Ishikawa (cell line): ENCODE results near the gene CELA2B.

Source experiments
- EP300 ChIP-seq: IDR thresholded peaks from 2 replicates; pipeline ENCODE4 v1.6.1; 2012; ENCODE audit warnings: borderline replicate concordance
- TAF1 ChIP-seq: IDR thresholded peaks from 2 replicates; pipeline ENCODE4 v1.6.1; 2012; ENCODE audit warnings: low read depth, mild to moderate bottlenecking
- TF ChIP-seq, protein P1 (sequence below): IDR thresholded peaks from 2 replicates; pipeline ENCODE4 v1.6.1; 2012
- TF ChIP-seq, protein P2 (sequence below): IDR thresholded peaks from 2 replicates; pipeline ENCODE4 v1.6.1; 2012; ENCODE audit warnings: low read depth, mild to moderate bottlenecking

DNA sequence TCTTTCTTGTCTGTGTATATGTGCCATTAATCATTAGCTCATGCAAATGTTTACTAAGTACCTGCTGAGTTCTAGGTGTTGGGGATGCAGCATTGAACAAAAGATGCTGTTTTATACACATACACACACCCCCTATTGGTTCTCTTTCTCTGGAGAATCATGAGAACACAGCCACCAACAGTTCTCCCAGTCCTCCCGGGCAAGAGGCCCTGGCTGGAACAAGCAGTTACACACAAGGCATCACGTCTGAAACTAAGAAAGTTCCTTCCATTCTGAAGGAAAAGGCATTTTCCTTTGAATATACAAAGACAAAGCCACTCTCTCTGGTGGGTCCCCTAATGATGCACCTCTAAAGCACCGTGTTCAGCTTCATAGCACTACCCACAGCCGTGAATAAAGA is 37.3 kb downstream of the CELA2B start:
- TF ChIP-seq, protein P1, sequence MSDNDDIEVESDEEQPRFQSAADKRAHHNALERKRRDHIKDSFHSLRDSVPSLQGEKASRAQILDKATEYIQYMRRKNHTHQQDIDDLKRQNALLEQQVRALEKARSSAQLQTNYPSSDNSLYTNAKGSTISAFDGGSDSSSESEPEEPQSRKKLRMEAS = no peak
- TF ChIP-seq, protein P2, sequence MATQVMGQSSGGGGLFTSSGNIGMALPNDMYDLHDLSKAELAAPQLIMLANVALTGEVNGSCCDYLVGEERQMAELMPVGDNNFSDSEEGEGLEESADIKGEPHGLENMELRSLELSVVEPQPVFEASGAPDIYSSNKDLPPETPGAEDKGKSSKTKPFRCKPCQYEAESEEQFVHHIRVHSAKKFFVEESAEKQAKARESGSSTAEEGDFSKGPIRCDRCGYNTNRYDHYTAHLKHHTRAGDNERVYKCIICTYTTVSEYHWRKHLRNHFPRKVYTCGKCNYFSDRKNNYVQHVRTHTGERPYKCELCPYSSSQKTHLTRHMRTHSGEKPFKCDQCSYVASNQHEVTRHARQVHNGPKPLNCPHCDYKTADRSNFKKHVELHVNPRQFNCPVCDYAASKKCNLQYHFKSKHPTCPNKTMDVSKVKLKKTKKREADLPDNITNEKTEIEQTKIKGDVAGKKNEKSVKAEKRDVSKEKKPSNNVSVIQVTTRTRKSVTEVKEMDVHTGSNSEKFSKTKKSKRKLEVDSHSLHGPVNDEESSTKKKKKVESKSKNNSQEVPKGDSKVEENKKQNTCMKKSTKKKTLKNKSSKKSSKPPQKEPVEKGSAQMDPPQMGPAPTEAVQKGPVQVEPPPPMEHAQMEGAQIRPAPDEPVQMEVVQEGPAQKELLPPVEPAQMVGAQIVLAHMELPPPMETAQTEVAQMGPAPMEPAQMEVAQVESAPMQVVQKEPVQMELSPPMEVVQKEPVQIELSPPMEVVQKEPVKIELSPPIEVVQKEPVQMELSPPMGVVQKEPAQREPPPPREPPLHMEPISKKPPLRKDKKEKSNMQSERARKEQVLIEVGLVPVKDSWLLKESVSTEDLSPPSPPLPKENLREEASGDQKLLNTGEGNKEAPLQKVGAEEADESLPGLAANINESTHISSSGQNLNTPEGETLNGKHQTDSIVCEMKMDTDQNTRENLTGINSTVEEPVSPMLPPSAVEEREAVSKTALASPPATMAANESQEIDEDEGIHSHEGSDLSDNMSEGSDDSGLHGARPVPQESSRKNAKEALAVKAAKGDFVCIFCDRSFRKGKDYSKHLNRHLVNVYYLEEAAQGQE = no peak
- no peak for TF ChIP-seq EP300
- no peak for TF ChIP-seq TAF1
